Body of pancreas (tissue), 4 donors: Measurements from ENCODE around the gene ASTN2.

Experiments
- POLR2A ChIP-seq, 3 donors: fragments of 450-650 bp; IDR thresholded peaks; one replicate each; pipeline ENCODE4 v1.6.1; 2016; ENCODE audit warnings: antibody characterized with exemption in 3 of 3, mild to moderate bottlenecking in 2 of 3
- TF ChIP-seq, protein P1 (sequence below), 7 experiments: fragments of 450-650 bp in 4 of 7; fragments of 200-600 bp in 3 of 7; sonication (generic) in 3 of 7; IDR thresholded peaks; one replicate each; pipeline ENCODE4 v1.5.1; 2016 to 2019; ENCODE audit warnings: antibody characterized with exemption in 7 of 7

DNA sequence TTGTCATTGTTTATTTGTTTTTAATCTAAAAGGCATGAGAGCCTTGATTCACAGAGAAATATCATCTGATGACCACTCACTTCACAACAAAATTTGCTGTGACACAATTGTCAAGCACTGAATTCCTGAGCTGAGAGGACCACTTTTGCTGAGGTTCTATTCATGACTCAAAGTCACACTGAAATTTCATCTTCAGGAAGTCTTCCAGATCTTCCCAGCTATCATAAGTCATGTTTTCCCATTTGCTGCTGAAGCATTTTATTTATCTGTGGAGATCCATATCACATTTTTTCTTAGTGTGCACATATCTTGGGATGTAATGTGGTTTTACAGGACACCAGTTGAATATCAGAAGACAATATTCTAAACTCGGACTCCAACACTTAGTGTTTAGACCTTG lies 982.8 kb downstream of the ASTN2 start:
- no peak for TF ChIP-seq POLR2A (IDR thresholded peaks at IDR 0.05)
- TF ChIP-seq, protein P1, sequence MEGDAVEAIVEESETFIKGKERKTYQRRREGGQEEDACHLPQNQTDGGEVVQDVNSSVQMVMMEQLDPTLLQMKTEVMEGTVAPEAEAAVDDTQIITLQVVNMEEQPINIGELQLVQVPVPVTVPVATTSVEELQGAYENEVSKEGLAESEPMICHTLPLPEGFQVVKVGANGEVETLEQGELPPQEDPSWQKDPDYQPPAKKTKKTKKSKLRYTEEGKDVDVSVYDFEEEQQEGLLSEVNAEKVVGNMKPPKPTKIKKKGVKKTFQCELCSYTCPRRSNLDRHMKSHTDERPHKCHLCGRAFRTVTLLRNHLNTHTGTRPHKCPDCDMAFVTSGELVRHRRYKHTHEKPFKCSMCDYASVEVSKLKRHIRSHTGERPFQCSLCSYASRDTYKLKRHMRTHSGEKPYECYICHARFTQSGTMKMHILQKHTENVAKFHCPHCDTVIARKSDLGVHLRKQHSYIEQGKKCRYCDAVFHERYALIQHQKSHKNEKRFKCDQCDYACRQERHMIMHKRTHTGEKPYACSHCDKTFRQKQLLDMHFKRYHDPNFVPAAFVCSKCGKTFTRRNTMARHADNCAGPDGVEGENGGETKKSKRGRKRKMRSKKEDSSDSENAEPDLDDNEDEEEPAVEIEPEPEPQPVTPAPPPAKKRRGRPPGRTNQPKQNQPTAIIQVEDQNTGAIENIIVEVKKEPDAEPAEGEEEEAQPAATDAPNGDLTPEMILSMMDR (IDR thresholded peaks at IDR 0.05), result no peak
